ENCODE data around the gene SARS1.

DNA sequence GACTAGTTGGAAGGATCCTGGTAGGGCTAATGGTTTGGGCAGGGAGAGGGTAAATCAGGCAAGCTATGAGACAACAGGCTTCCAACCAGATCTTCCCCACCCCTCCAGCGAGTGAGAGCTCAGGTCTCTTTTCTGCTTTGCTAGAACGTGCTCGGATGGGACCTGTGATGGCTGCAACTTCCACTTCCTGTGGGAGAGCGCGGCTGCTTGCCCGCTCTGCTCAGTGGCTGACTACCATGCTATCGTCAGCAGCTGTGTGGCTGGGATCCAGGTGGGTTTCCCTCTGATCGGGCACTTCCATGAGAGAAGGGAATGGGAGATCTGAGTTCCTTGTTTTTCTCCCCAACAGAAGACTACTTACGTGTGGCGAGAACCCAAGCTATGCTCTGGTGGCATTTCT is 14.0 kb upstream of the SARS1 start:
- TF ChIP-seq, protein P1, sequence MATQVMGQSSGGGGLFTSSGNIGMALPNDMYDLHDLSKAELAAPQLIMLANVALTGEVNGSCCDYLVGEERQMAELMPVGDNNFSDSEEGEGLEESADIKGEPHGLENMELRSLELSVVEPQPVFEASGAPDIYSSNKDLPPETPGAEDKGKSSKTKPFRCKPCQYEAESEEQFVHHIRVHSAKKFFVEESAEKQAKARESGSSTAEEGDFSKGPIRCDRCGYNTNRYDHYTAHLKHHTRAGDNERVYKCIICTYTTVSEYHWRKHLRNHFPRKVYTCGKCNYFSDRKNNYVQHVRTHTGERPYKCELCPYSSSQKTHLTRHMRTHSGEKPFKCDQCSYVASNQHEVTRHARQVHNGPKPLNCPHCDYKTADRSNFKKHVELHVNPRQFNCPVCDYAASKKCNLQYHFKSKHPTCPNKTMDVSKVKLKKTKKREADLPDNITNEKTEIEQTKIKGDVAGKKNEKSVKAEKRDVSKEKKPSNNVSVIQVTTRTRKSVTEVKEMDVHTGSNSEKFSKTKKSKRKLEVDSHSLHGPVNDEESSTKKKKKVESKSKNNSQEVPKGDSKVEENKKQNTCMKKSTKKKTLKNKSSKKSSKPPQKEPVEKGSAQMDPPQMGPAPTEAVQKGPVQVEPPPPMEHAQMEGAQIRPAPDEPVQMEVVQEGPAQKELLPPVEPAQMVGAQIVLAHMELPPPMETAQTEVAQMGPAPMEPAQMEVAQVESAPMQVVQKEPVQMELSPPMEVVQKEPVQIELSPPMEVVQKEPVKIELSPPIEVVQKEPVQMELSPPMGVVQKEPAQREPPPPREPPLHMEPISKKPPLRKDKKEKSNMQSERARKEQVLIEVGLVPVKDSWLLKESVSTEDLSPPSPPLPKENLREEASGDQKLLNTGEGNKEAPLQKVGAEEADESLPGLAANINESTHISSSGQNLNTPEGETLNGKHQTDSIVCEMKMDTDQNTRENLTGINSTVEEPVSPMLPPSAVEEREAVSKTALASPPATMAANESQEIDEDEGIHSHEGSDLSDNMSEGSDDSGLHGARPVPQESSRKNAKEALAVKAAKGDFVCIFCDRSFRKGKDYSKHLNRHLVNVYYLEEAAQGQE (IDR thresholded peaks at IDR 0.05; ENCODE audit: low read depth): no peak
- TF ChIP-seq, protein P2, sequence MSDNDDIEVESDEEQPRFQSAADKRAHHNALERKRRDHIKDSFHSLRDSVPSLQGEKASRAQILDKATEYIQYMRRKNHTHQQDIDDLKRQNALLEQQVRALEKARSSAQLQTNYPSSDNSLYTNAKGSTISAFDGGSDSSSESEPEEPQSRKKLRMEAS (IDR thresholded peaks at IDR 0.05): no peak
- no peak for TF ChIP-seq TCF12 (IDR thresholded peaks at IDR 0.05; ENCODE audit: low read depth)
- no peak for TF ChIP-seq CREB1 (IDR thresholded peaks at IDR 0.05; ENCODE audit: low read depth)
- no peak for TF ChIP-seq EP300 (IDR thresholded peaks at IDR 0.05; ENCODE audit: borderline replicate concordance)
- TF ChIP-seq YY1 (IDR thresholded peaks at IDR 0.05; ENCODE audit: low read depth): no peak
- no peak for TF ChIP-seq CEBPB (IDR thresholded peaks at IDR 0.05)
- no peak for TF ChIP-seq ZBTB7A (IDR thresholded peaks at IDR 0.05; ENCODE audit: low read depth)
- TF ChIP-seq FOXM1 (IDR thresholded peaks at IDR 0.05; ENCODE audit: borderline replicate concordance, low read depth): no peak
- TF ChIP-seq, protein P3, sequence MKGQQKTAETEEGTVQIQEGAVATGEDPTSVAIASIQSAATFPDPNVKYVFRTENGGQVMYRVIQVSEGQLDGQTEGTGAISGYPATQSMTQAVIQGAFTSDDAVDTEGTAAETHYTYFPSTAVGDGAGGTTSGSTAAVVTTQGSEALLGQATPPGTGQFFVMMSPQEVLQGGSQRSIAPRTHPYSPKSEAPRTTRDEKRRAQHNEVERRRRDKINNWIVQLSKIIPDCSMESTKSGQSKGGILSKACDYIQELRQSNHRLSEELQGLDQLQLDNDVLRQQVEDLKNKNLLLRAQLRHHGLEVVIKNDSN (IDR thresholded peaks at IDR 0.05): no peak
- no peak for TF ChIP-seq TAF1 (IDR thresholded peaks at IDR 0.05; ENCODE audit: low read depth)
- no peak for TF ChIP-seq EGR1 (IDR thresholded peaks at IDR 0.05)
- no peak for TF ChIP-seq RAD21 (IDR thresholded peaks at IDR 0.05; ENCODE audit: low read depth)
- TF ChIP-seq TEAD4 (IDR thresholded peaks at IDR 0.05): no peak

Measured in Ishikawa (cell line).